ENCODE measurements around the gene DOK6.

DOK6 gene

GRCh38 chr18:69411199-69411598 lies 10.5 kb downstream of the DOK6 start:
- TF ChIP-seq POU2F2 (IDR thresholded peaks at IDR 0.05; ENCODE audit: low read depth, low read length) (no peak), TAF1 (IDR thresholded peaks at IDR 0.05; ENCODE audit: low read depth, low read length) (no peak), PAX5 (IDR thresholded peaks at IDR 0.05; ENCODE audit: insufficient read depth, low read length, severe bottlenecking) (no peak), POLR2AphosphoS5 (IDR thresholded peaks at IDR 0.05; ENCODE audit: low read depth, low read length) (no peak), POLR2A (IDR thresholded peaks at IDR 0.05; ENCODE audit: low read depth, low read length) (no peak), SPI1 (IDR thresholded peaks at IDR 0.05; ENCODE audit: low read depth, low read length) (no peak)
- no peak for DNase-seq (ENCODE audit: insufficient read length, low spot score)
- FAIRE-seq = no peak

- TF ChIP-seq POLR2AphosphoS5 (IDR thresholded peaks at IDR 0.05; ENCODE audit: low read depth, low read length) (no peak), SPI1 (IDR thresholded peaks at IDR 0.05; ENCODE audit: low read depth, low read length) (no peak), POLR2A (IDR thresholded peaks at IDR 0.05; ENCODE audit: low read depth, low read length) (no peak), POU2F2 (IDR thresholded peaks at IDR 0.05; ENCODE audit: low read depth, low read length) (no peak), PAX5 (IDR thresholded peaks at IDR 0.05; ENCODE audit: insufficient read depth, low read length, severe bottlenecking) (no peak), TAF1 (IDR thresholded peaks at IDR 0.05; ENCODE audit: low read depth, low read length) (no peak)
- DNase-seq (ENCODE audit: insufficient read length, low spot score) (no peak), FAIRE-seq (no peak)
Observed at GRCh38 chr18:69414184-69414583, 13.5 kb downstream of the DOK6 start.

GRCh38 chr18:69432847-69433246 lies 32.2 kb downstream of the DOK6 start:
- no peak for FAIRE-seq
- TF ChIP-seq TAF1 (IDR thresholded peaks at IDR 0.05; ENCODE audit: low read depth, low read length) (no peak), POLR2AphosphoS5 (IDR thresholded peaks at IDR 0.05; ENCODE audit: low read depth, low read length) (no peak), POU2F2 (IDR thresholded peaks at IDR 0.05; ENCODE audit: low read depth, low read length) (no peak), SPI1 (IDR thresholded peaks at IDR 0.05; ENCODE audit: low read depth, low read length) (no peak), PAX5 (IDR thresholded peaks at IDR 0.05; ENCODE audit: insufficient read depth, low read length, severe bottlenecking) (no peak), POLR2A (IDR thresholded peaks at IDR 0.05; ENCODE audit: low read depth, low read length) (no peak)
- DNase-seq (ENCODE audit: insufficient read length, low spot score) = no peak

GRCh38 chr18:69435000-69435399 lies 34.3 kb downstream of the DOK6 start:
- DNase-seq (ENCODE audit: insufficient read length, low spot score) (no peak), FAIRE-seq (no peak)
- no peak for TF ChIP-seq TAF1 (IDR thresholded peaks at IDR 0.05; ENCODE audit: low read depth, low read length)
- no peak for TF ChIP-seq PAX5 (IDR thresholded peaks at IDR 0.05; ENCODE audit: insufficient read depth, low read length, severe bottlenecking)
- TF ChIP-seq POLR2A (IDR thresholded peaks at IDR 0.05; ENCODE audit: low read depth, low read length) = no peak
- no peak for TF ChIP-seq POU2F2 (IDR thresholded peaks at IDR 0.05; ENCODE audit: low read depth, low read length)
- no peak for TF ChIP-seq POLR2AphosphoS5 (IDR thresholded peaks at IDR 0.05; ENCODE audit: low read depth, low read length)
- no peak for TF ChIP-seq SPI1 (IDR thresholded peaks at IDR 0.05; ENCODE audit: low read depth, low read length)

GRCh38 chr18:69444221-69444620 lies 43.5 kb downstream of the DOK6 start:
- TF ChIP-seq POU2F2 (IDR thresholded peaks at IDR 0.05; ENCODE audit: low read depth, low read length) (no peak), POLR2A (IDR thresholded peaks at IDR 0.05; ENCODE audit: low read depth, low read length) (no peak), PAX5 (IDR thresholded peaks at IDR 0.05; ENCODE audit: insufficient read depth, low read length, severe bottlenecking) (no peak), SPI1 (IDR thresholded peaks at IDR 0.05; ENCODE audit: low read depth, low read length) (no peak), POLR2AphosphoS5 (IDR thresholded peaks at IDR 0.05; ENCODE audit: low read depth, low read length) (no peak), TAF1 (IDR thresholded peaks at IDR 0.05; ENCODE audit: low read depth, low read length) (no peak)
- FAIRE-seq (no peak), DNase-seq (ENCODE audit: insufficient read length, low spot score) (no peak)

GRCh38 chr18:69447886-69448285 lies 47.2 kb downstream of the DOK6 start:
- no peak for FAIRE-seq

GRCh38 chr18:69455125-69455524 lies 54.4 kb downstream of the DOK6 start:
- no peak for FAIRE-seq
- no peak for TF ChIP-seq POLR2AphosphoS5 (IDR thresholded peaks at IDR 0.05; ENCODE audit: low read depth, low read length)
- TF ChIP-seq POLR2A (IDR thresholded peaks at IDR 0.05; ENCODE audit: low read depth, low read length) = no peak
- no peak for TF ChIP-seq POU2F2 (IDR thresholded peaks at IDR 0.05; ENCODE audit: low read depth, low read length)
- TF ChIP-seq PAX5 (IDR thresholded peaks at IDR 0.05; ENCODE audit: insufficient read depth, low read length, severe bottlenecking) = no peak
- no peak for TF ChIP-seq SPI1 (IDR thresholded peaks at IDR 0.05; ENCODE audit: low read depth, low read length)
- TF ChIP-seq TAF1 (IDR thresholded peaks at IDR 0.05; ENCODE audit: low read depth, low read length) = no peak
- DNase-seq (ENCODE audit: insufficient read length, low spot score) = no peak

More at GRCh38 chr18:69447886-69448285, 47.2 kb downstream of the DOK6 start:
- DNase-seq (ENCODE audit: insufficient read length, low spot score) = no peak
- TF ChIP-seq POU2F2 (IDR thresholded peaks at IDR 0.05; ENCODE audit: low read depth, low read length) = no peak
- no peak for TF ChIP-seq POLR2AphosphoS5 (IDR thresholded peaks at IDR 0.05; ENCODE audit: low read depth, low read length)
- no peak for TF ChIP-seq TAF1 (IDR thresholded peaks at IDR 0.05; ENCODE audit: low read depth, low read length)
- no peak for TF ChIP-seq POLR2A (IDR thresholded peaks at IDR 0.05; ENCODE audit: low read depth, low read length)
- no peak for TF ChIP-seq SPI1 (IDR thresholded peaks at IDR 0.05; ENCODE audit: low read depth, low read length)
- no peak for TF ChIP-seq PAX5 (IDR thresholded peaks at IDR 0.05; ENCODE audit: insufficient read depth, low read length, severe bottlenecking)

GRCh38 chr18:69469444-69469919 lies 68.8 kb downstream of the DOK6 start:
- FAIRE-seq = no peak
- no peak for DNase-seq (ENCODE audit: insufficient read length, low spot score)
- TF ChIP-seq TAF1 (IDR thresholded peaks at IDR 0.05; ENCODE audit: low read depth, low read length) = no peak
- TF ChIP-seq PAX5 (IDR thresholded peaks at IDR 0.05; ENCODE audit: insufficient read depth, low read length, severe bottlenecking) = no peak
- no peak for TF ChIP-seq POU2F2 (IDR thresholded peaks at IDR 0.05; ENCODE audit: low read depth, low read length)

GRCh38 chr18:69480460-69480859 lies 79.8 kb downstream of the DOK6 start:
- FAIRE-seq = no peak
- no peak for TF ChIP-seq POLR2A (IDR thresholded peaks at IDR 0.05; ENCODE audit: low read depth, low read length)
- no peak for DNase-seq (ENCODE audit: insufficient read length, low spot score)

- FAIRE-seq = no peak
- no peak for DNase-seq (ENCODE audit: insufficient read length, low spot score)
- TF ChIP-seq POLR2A (IDR thresholded peaks at IDR 0.05; ENCODE audit: low read depth, low read length) (no peak), POU2F2 (IDR thresholded peaks at IDR 0.05; ENCODE audit: low read depth, low read length) (no peak), SPI1 (IDR thresholded peaks at IDR 0.05; ENCODE audit: low read depth, low read length) (no peak), POLR2AphosphoS5 (IDR thresholded peaks at IDR 0.05; ENCODE audit: low read depth, low read length) (no peak), TAF1 (IDR thresholded peaks at IDR 0.05; ENCODE audit: low read depth, low read length) (no peak), PAX5 (IDR thresholded peaks at IDR 0.05; ENCODE audit: insufficient read depth, low read length, severe bottlenecking) (no peak)
Observed at GRCh38 chr18:69483574-69483973, 82.9 kb downstream of the DOK6 start.

All from GM12891 (cell line).